Activated T-cell treated with anti-CD3 and anti-CD28 coated beads, Interleukin-2, amount 50 U/mL, for 72 hours (primary cell): Measurements from ENCODE around the gene SEMA4A. TPM values are rescaled to one million over a fixed set of nuclear protein-coding genes. Genes with fewer than 3 reads are reported as not detected.
A peak's percentile ranks its signal among the peaks of the same experiment; 100 is the strongest.

ENCODE experiments used
- ATAC-seq, 2 donors: fragments of 150-1000 bp; cut with Tn5 transposase; replicated peaks in 1 of 2; 2 replicates each; pipeline ENCODE4 v1.10.0; 2021; ENCODE audit warnings: moderate library complexity in 2 of 2, mild to moderate bottlenecking in 1 of 2
- DNase-seq, 2 donors: peaks; one replicate each; pipeline ENCODE4 v3.0.0; 2021 to 2022; ENCODE audit warnings: mixed read lengths in 1 of 2
- H3K27ac Mint-ChIP-seq: one replicate; pipeline ENCODE4 v1.8.0; 2022; ENCODE audit warnings: mild to moderate bottlenecking, moderate library complexity, mixed read lengths
- H3K27me3 Mint-ChIP-seq: one replicate; pipeline ENCODE4 v1.8.0; 2022; ENCODE audit warnings: low read depth, mixed read lengths
- H3K36me3 Mint-ChIP-seq, 2 donors: one replicate each; pipeline ENCODE4 v1.8.0; 2022; ENCODE audit warnings: mixed read lengths in 2 of 2, mild to moderate bottlenecking in 1 of 2; ENCODE audit not compliant: insufficient read depth in 2 of 2
- H3K4me1 Mint-ChIP-seq: one replicate; pipeline ENCODE4 v1.8.0; 2022; ENCODE audit warnings: low read depth, mixed read lengths
- H3K4me3 Mint-ChIP-seq, 2 donors: one replicate each; pipeline ENCODE4 v1.8.0; 2022; ENCODE audit warnings: mild to moderate bottlenecking in 2 of 2, mixed read lengths in 2 of 2, moderate library complexity in 2 of 2
- H3K9me3 Mint-ChIP-seq, 2 donors: one replicate each; pipeline ENCODE4 v1.8.0; 2022; ENCODE audit warnings: mixed read lengths in 2 of 2
- total RNA-seq, 2 donors: library from RNA; stranded (reverse); gene quantifications; one replicate each; pipeline ENCODE4 v1.2.3, GENCODE V29; 2022

Gene SEMA4A
- total RNA-seq, 2 donors from 2014 or later, result 63.7 to 80.3 TPM

DNA sequence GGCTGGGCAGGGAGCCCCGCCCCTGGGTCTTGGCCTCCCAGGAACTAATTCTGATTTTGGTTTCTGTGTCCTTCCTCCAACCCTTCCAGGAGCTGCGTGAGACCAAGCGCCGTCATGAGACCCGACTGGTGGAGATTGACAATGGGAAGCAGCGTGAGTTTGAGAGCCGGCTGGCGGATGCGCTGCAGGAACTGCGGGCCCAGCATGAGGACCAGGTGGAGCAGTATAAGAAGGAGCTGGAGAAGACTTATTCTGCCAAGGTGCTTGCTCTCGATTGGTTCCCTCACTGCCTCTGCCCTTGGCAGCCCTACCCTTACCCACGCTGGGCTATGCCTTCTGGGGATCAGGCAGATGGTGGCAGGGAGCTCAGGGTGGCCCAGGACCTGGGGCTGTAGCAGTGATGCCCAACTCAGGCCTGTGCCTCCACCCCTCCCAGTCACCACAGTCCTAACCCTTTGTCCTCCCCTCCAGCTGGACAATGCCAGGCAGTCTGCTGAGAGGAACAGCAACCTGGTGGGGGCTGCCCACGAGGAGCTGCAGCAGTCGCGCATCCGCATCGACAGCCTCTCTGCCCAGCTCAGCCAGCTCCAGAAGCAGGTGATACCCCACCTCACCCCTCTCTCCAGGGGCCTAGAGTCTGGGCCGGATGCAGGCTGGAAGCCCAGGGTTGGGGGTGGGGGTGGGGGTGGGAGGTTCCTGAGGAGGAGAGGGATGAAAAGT is 18.5 kb upstream of the SEMA4A start:
- DNase-seq, result no peak
- no peak overlapping the region for H3K4me3 Mint-ChIP-seq
- no peak for ATAC-seq
- no peak overlapping the region for H3K27ac Mint-ChIP-seq
- no peaks in the 10 kb centered on the region for H3K9me3 Mint-ChIP-seq
- H3K36me3 Mint-ChIP-seq, result peaks cover 8 to 15% of the 10 kb centered on the region in 2 donors
- peaks cover under 1% of the 10 kb centered on the region for H3K27me3 Mint-ChIP-seq
- H3K4me1 Mint-ChIP-seq, result peaks cover 8% of the 10 kb centered on the region

DNA sequence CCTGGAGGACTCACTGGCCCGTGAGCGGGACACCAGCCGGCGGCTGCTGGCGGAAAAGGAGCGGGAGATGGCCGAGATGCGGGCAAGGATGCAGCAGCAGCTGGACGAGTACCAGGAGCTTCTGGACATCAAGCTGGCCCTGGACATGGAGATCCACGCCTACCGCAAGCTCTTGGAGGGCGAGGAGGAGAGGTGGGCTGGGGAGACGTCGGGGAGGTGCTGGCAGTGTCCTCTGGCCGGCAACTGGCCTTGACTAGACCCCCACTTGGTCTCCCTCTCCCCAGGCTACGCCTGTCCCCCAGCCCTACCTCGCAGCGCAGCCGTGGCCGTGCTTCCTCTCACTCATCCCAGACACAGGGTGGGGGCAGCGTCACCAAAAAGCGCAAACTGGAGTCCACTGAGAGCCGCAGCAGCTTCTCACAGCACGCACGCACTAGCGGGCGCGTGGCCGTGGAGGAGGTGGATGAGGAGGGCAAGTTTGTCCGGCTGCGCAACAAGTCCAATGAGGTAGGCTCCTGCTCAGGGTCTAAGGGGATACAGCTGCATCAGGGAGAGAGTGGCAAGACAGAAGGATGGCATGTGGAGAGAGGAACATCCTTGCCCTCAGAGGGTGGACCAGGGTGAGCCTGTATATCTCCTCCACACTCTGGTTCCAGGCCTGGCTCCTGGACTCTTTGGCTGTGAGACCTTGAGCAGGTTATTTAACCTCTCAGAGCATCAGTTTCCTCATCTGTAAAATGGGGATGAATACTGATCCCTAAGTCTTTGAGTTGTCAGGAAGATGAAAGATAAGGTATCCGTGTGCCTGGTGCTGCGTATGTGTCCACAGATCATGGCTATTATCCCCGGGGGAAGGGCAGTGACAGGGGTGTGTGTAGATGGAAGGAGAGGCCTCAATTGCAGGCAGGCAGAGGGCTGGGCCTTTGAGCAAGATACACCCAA is 17.2 kb upstream of the SEMA4A start:
- Mint-ChIP-seq H3K27me3 (no peaks in the 10 kb centered on the region), H3K9me3 (no peaks in the 10 kb centered on the region), H3K4me3 (no peak overlapping the region), H3K4me1 (peaks cover 4% of the 10 kb centered on the region), H3K36me3 (peaks cover 8 to 13% of the 10 kb centered on the region in 2 donors), H3K27ac (no peak overlapping the region)
- ATAC-seq (no peak), DNase-seq (no peak)

DNA sequence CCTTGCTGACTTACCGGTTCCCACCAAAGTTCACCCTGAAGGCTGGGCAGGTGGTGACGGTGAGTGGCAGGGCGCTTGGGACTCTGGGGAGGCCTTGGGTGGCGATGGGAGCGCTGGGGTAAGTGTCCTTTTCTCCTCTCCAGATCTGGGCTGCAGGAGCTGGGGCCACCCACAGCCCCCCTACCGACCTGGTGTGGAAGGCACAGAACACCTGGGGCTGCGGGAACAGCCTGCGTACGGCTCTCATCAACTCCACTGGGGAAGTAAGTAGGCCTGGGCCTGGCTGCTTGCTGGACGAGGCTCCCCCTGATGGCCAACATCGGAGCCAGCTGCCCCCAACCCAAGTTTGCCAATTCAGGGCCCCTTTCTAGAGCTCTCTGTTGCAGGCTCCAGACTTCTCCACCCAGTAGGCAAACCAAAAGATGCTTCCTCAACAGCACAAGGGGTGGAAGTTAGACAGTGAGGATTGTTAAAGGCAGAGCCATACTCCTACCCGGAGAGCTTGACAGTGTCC is 16.4 kb upstream of the SEMA4A start:
- H3K27me3 Mint-ChIP-seq, result no peaks in the 10 kb centered on the region
- DNase-seq (no peak), ATAC-seq (no peak)
- no peak overlapping the region for H3K27ac Mint-ChIP-seq
- H3K4me1 Mint-ChIP-seq, result peaks cover 6% of the 10 kb centered on the region
- peaks cover 8 to 10% of the 10 kb centered on the region in 2 donors for H3K36me3 Mint-ChIP-seq
- H3K9me3 Mint-ChIP-seq, result no peaks in the 10 kb centered on the region
- H3K4me3 Mint-ChIP-seq, result no peak overlapping the region

- Mint-ChIP-seq H3K4me1 (peaks cover 13% of the 10 kb centered on the region), H3K27me3 (no peaks in the 10 kb centered on the region), H3K4me3 (no peak overlapping the region), H3K9me3 (no peaks in the 10 kb centered on the region), H3K27ac (no peak overlapping the region), H3K36me3 (peaks cover 8 to 10% of the 10 kb centered on the region in 2 donors)
- no peak for ATAC-seq
- no peak for DNase-seq
These were observed 14.9 kb upstream of the SEMA4A start for GRCh38 chr1:156138458-156138867.

- Mint-ChIP-seq H3K27me3 (no peaks in the 10 kb centered on the region), H3K4me3 (no peak overlapping the region)
These were observed 12.3 kb upstream of the SEMA4A start for GRCh38 chr1:156140879-156141707.

DNA sequence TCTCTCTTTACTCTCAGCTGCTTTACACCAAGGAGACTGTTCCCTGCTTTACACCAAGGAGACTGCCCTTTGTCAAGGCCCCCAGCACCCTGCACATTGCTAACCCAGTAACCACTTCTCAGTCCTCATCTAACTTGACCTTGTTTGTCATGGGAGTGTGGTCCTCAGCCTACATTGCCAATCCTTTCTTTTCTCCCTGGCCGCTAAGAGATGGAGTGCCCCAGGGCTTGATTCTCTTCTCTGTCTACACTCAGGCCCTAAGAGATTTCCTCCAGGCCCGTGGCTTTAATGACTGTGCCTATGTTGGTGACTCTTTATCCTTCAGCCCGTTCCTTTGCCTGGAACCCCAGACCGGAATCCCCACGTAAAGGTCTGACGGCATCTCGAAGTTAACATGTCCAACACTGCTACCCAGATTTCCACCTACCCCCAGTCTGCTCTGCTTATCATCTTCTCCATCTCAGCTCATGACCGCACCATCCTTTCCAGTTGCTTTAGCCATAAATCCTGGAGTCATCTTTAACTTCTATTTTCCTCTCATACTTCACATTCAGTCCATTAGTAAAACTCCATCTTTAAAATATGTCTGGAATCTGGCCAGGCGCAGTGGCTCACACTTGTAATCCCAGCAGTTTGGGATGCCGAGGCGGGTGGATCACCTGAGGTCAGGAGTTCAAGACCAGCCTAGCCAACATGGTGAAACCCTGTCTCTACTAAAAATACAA is 9.5 kb upstream of the SEMA4A start:
- Mint-ChIP-seq H3K4me1 (peaks cover 47% of the 10 kb centered on the region), H3K27me3 (no peaks in the 10 kb centered on the region), H3K4me3 (no peak overlapping the region), H3K27ac (no peak overlapping the region), H3K9me3 (no peaks in the 10 kb centered on the region), H3K36me3 (no peaks in the 10 kb centered on the region)
- DNase-seq (no peak), ATAC-seq (no peak)

More at GRCh38 chr1:156140879-156141707, 12.3 kb upstream of the SEMA4A start:
- peaks cover 2 to 3% of the 10 kb centered on the region in 2 donors for H3K36me3 Mint-ChIP-seq
- no peaks in the 10 kb centered on the region for H3K9me3 Mint-ChIP-seq
- DNase-seq (peak; percentile 52 to 62), ATAC-seq (peak; percentile 21 to 28)
- H3K27ac Mint-ChIP-seq, result no peak overlapping the region
- peaks cover 20% of the 10 kb centered on the region for H3K4me1 Mint-ChIP-seq

DNA sequence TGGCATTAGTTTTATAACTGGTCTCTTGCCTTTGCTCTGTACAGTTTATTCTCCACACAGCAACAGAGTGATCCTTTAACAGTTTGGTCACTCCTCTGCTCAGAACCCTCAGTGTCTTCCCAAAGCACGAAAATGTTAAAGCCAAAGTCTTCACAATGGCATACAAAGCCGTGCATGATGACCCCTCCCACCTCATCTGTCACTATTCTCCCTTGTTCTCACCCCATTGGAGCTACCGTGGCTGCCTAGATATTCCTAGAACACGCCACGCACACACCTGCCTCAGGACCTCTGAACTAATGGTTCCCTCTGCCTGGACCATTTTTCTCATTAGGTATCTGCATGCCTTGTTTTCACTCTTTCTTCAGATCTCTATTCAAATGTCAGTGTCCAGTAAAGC is 8.6 kb upstream of the SEMA4A start:
- ATAC-seq (no peak), DNase-seq (no peak)
- peaks cover 54% of the 10 kb centered on the region for H3K4me1 Mint-ChIP-seq
- H3K27me3 Mint-ChIP-seq, result no peaks in the 10 kb centered on the region
- no peaks in the 10 kb centered on the region for H3K9me3 Mint-ChIP-seq
- no peak overlapping the region for H3K4me3 Mint-ChIP-seq
- peak overlapping the region; percentile 22 for H3K27ac Mint-ChIP-seq
- H3K36me3 Mint-ChIP-seq, result no peaks in the 10 kb centered on the region

DNA sequence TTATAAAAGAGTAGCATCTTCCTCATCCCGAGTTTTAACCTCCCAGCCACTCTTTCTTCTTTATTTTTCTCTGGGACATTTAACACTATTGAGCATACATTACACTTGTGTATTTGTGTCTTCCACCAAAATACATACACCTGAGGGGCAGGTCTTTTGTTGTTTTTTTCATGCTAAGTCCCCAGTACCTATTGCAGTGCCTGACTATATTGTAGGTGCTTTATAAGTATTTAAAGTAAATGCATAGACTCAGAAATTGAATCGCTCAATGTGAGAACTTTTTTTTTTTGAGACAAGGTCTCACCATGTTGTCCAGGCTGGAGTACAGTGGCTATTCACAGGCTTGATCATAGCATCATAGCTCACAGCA is 7.8 kb upstream of the SEMA4A start:
- H3K4me3 Mint-ChIP-seq, result peak overlapping the region; percentile 85 to 87
- no peaks in the 10 kb centered on the region for H3K27me3 Mint-ChIP-seq
- H3K36me3 Mint-ChIP-seq, result no peaks in the 10 kb centered on the region
- ATAC-seq (no peak), DNase-seq (no peak)
- H3K4me1 Mint-ChIP-seq, result peaks cover 62% of the 10 kb centered on the region
- H3K27ac Mint-ChIP-seq, result peak overlapping the region; percentile 97
- no peaks in the 10 kb centered on the region for H3K9me3 Mint-ChIP-seq

DNA sequence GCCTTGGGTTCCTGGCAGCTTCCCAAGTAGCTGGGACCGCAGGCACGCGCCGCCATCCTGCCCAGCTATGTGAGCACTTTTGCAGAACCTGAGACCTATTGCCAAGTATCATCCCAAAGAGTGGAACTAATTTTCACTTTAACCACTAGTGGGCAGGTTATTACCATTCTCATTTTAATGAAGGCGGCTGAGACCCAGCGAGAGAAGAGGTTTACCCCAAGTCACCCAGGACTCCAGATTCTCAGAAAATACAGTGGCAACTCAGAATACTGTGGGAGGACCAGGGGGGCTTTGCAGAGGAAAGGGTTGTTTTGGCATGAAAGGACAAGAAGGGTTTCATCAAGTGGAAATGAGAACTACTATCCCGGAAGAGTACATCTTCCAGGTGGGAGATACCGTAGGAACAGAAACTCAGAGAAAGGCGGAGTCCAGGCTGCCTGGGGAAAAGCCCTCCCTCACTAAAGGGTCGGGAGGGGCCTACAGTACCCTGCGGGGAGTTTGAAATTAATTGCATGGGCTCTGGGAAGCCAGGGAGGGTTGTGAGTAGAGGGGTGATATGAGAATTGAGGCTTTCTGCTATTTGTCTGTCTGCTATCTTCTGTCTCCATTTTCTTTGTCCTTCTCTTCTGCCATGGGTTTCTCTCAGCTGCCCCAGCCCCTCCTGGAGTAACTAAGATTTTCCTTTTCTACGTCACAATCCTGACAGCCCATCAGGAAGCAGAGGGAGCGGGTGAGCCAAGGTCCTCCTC is 7.2 kb upstream of the SEMA4A start:
- Mint-ChIP-seq H3K4me1 (peaks cover 64% of the 10 kb centered on the region), H3K4me3 (peak overlapping the region; percentile 85 to 87), H3K9me3 (no peaks in the 10 kb centered on the region)

DNA sequence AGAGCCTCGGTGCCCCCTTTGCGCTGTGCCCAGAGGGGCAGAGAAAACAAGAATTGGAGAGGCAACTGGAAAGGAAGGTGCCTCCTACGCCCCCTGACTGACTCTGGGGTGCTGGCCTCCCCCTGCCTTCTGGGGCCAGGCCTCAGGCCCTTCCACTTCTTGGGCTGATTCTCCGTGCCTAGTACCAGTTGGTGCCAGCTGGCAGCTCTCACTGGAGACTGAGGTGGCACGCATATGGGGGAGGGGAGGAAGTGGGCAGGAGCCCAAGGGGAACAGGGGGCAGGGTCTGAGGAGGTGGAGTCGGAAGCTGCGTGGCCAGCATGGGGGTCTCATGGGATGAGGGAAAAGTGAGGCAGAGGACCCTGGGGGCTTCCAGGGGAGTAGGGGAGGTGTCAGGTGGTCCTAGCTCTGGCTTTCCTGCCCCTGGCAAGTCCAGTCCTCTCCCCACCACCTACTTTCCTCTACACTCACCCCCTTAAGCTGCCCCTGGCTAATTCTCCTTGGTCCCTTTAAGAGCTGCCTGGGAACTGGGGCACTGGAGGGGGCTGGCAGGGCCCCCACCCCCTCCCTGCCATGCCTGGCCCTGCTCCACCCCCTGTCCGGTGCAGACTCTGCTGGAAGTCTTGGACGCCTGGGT is 6.5 kb upstream of the SEMA4A start:
- Mint-ChIP-seq H3K36me3 (no peaks in the 10 kb centered on the region), H3K27ac (peak overlapping the region; percentile 97), H3K27me3 (no peaks in the 10 kb centered on the region), H3K4me3 (peak overlapping the region; percentile 85 to 87), H3K4me1 (peaks cover 67% of the 10 kb centered on the region), H3K9me3 (no peaks in the 10 kb centered on the region)
- peak; percentile 8 to 20 for ATAC-seq
- DNase-seq, result peak in 1 of 2 donors; percentile 45

More for the DNA sequence above, 7.2 kb upstream of the SEMA4A start:
- DNase-seq (peak; percentile 57 to 63), ATAC-seq (peak; percentile 70 to 75)
- no peaks in the 10 kb centered on the region for H3K36me3 Mint-ChIP-seq
- peak overlapping the region; percentile 97 for H3K27ac Mint-ChIP-seq
- H3K27me3 Mint-ChIP-seq, result no peaks in the 10 kb centered on the region

DNA sequence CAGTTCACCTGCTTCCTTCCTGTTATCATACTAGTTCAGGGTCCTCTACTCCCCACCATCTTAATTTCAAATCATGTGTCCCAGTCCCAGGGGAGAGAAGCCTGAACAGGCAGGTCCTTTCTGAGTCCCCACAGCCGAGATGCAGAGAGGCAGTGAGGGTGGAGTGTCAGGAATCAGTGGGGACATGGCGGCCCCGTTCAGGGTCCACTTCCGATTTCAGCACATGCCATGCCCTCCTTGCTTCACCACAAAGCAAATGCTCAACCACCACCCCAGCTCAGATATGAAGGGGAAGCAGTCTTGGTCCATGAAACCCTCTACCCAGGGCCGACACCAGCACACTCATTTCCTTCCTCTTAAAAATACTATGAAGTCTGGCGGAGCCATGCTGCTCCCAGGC is 5.2 kb upstream of the SEMA4A start:
- peaks cover 74% of the 10 kb centered on the region for H3K4me1 Mint-ChIP-seq
- no peaks in the 10 kb centered on the region for H3K9me3 Mint-ChIP-seq
- H3K4me3 Mint-ChIP-seq, result peak overlapping the region; percentile 32 to 45
- DNase-seq (no peak), ATAC-seq (peak in 1 of 2 donors; percentile 13)
- H3K27me3 Mint-ChIP-seq, result no peaks in the 10 kb centered on the region
- H3K27ac Mint-ChIP-seq, result peak overlapping the region; percentile 91
- no peaks in the 10 kb centered on the region for H3K36me3 Mint-ChIP-seq
